Left cardiac atrium (tissue), 4 donors: ENCODE data around the gene ZNF121. TPM values are rescaled to one million over a fixed set of nuclear protein-coding genes. Genes with fewer than 3 reads are reported as not detected.
A peak's percentile ranks its signal among the peaks of the same experiment; 100 is the strongest.
"Not testable (repeated sequence)": the region's sequence is repeated elsewhere in the genome, so short reads cannot be mapped to it uniquely, and the experiment has no call there.

Experiments
- ATAC-seq, 2 donors: fragments of 200-7000 bp; cut with Tn5 transposase; one replicate each; pipeline ENCODE4 v1.9.1; 2020; ENCODE audit warnings: mild to moderate bottlenecking in 2 of 2, moderate library complexity in 2 of 2
- DNase-seq: peaks from one replicate; pipeline ENCODE4 v3.0.0-alpha.2; 2020
- intact Hi-C, 2 donors: fragments of 100-400 bp; cut with DNase I; formaldehyde crosslinking; loops; one replicate each; pipeline versions ENCODE4 v1.14.1 to v1.15.1; 2022 to 2023
- long read RNA-seq: library from polyadenylated mRNA; unstranded; transcript quantifications from one replicate; pipeline ENCODE4 v2.0.0, GENCODE V29; 2021
- total RNA-seq, 2 donors: library from RNA; stranded (reverse); fragmentation: NEBNext Ultra II Directional; extraction: Animal tissue kit (Norgen Biotek cat#: 25700); gene quantifications; one replicate each; pipeline ENCODE4 v1.2.1, GENCODE V29; 2021
- donor health status: DM: no; HTN: yes; CAD: no.
- donor health status: DM: no; HTN: yes; CAD: no; lungs with severe emphysema.
- donor health status: DM: yes; HTN: yes; CAD: no.
- donor health status: Dilated cardiomyopathy.

The ZNF121 gene
- total RNA-seq: 10 to 100 TPM; 14.7 to 23.0 TPM
- long read RNA-seq: 0 reads

GRCh38 chr19:9584073-9584833 lies at the start of gene ZNF121:
ZNF121 (minus strand) TSS chr19:9584504; CDS start chr19:9568097, 16,407 bp downstream.
- intact Hi-C loops: no loop called here
- ATAC-seq: peak; percentile 97 to 98
- DNase-seq: peak; percentile 91

DNA sequence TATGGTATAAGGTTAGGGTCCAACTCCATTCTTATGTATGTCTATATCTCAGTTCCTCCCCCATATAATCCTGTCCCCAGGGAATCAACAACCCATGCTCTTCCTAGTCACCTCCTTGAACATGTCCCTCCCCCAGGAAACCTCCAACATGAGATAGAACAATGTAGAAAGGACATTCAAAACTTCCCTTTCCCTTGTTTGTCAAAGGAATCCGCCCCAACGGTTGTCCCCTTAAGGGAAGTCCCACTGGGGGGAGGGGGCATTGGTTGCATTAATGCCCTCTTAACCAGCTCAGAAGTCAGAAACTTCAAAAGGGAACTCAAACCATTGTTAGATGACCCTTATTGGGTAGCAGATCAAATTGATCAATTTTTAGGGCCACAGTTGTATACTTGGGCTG lies 43.6 kb upstream of the ZNF121 start:
- DNase-seq (no peak), ATAC-seq (no peak)
- intact Hi-C loops: loop anchor here in 1 of 2 donors (2.0 kb wide), 1 partner anchor 169 kb away; no protein-coding TSS in a partner anchor

GRCh38 chr19:9622531-9622930 lies 38.2 kb upstream of the ZNF121 start:
- no peak for DNase-seq
- no peak for ATAC-seq
- intact Hi-C loops: loop anchor here in 1 of 2 donors (5.0 kb wide), 1 partner anchor 170 kb away; no protein-coding TSS in a partner anchor

DNA sequence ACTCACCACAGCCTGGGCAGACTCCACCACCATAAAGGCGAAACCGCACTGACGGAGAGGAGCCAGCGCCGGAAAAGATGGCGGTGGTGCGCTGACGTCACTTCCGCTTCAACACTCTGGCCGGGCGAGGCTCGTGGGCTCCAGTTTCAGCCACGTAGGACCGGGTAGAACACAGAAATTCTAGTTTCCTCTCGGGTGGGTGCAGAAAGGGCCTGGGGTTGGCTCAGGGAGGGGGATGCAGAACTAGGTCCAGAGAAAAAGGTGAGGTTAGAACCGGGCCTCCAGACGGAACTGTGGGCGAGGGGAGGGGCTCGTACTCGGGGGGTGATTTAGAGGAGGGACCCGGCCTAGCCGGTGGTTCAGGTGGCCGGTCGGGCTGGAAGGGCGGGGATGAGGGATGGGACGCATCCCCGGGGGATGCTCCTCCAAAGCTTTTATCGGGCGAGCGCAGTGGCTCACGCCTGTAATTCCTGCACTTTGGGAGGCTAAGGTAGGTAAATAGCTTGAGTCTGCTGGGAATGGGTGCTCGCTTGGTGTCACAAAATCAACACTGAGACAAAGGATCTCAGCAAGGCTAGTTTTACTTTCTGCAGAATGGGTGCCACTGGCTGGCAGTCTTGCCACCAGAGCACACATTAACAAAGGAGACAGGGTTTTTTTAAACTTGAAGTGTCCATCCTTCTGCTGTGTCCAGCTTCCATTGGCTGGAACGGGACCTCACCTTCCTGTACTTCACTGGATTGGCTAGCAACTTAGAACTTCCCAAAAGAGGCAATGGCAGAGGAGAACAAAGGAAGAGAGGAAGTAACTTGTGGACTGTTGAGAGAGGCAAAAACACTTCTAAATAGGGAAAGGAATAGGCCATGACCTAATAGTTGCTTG lies 37.1 kb upstream of the ZNF121 start, which contains the start of gene ZNF561:
Gene ZNF561, minus strand, starts transcription at position 77 of the 882 bp plus-strand sequence. CDS start 1,776 bp downstream, outside the sequence.
- peak; percentile 96 to 97 for ATAC-seq
- intact Hi-C loops: loop anchor here in 1 of 2 donors (5.0 kb wide), 1 partner anchor 171 kb away; no protein-coding TSS in a partner anchor
- peak; percentile 91 for DNase-seq

GRCh38 chr19:9620842-9621155 lies 36.5 kb upstream of the ZNF121 start:
- intact Hi-C loops: loop anchor here in 1 of 2 donors (5.0 kb wide), 1 partner anchor 172 kb away; no protein-coding TSS in a partner anchor
- DNase-seq (no peak), ATAC-seq (no peak)

GRCh38 chr19:9615844-9616243 lies 31.5 kb upstream of the ZNF121 start:
- intact Hi-C loops: no loop called here
- ATAC-seq (no peak), DNase-seq (no peak)

DNA sequence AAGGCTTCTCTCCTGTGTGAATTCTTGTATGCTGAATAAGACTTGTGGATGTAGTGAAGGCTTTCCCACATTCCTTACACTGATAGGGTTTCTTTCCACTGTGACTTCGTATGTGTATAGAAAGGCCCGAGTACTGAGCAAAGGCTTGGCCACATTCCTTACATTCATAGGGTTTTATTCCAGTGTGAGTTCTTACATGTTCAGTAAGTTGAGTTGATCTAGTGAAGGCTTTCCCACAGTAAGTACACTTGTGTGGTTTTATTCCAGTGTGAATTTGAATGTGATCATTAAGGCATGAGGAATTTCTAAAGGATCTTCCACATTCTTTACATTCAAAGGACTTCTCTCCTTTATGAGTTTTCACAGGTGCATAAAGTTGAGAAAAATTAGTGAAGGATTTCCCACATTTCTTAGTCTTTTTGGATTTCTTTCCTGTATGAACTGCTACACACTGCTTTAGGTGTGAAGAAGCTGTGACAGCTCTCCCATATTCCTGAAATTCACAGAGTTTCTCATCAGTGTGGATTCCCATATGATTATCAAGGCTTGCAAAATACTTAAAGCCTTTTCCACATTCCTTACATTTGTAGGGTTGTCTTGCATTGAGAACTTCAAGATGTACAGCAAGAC lies 26.3 kb upstream of the ZNF121 start:
- no peak for ATAC-seq
- intact Hi-C loops: no loop called here
- DNase-seq: no peak

DNA sequence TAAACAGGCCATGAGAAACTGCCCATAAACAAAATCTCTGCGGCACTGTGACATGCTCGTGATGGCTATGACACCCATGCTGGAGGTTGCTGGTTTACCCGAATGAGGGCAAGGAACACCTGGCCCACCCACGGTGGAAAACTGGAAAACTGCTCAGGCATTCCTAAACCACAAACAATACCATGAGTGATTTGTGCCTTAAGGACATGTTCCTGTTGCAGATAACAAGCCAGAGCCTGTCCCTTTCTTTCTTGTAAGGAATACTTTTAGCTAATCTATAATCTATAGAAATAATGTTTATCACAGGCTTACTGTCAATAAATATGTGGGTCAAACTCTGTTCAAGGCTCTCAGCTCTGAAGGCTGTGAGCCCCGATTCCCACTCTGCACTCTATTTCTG lies 24.6 kb upstream of the ZNF121 start:
- intact Hi-C loops: no loop called here
- no peak for ATAC-seq

GRCh38 chr19:9597027-9597426 lies 12.7 kb upstream of the ZNF121 start:
- ATAC-seq (peak in 1 of 2 donors; percentile 40), DNase-seq (no peak)
- intact Hi-C loops: no loop called here

More for the DNA sequence above, 24.6 kb upstream of the ZNF121 start:
- DNase-seq: no peak

- intact Hi-C loops: no loop called here
- peak in 1 of 2 donors; percentile 36 for ATAC-seq
- peak; percentile 61 for DNase-seq
These were observed 2.5 kb upstream of the ZNF121 start for GRCh38 chr19:9586764-9587163.

- ATAC-seq, DNase-seq, intact Hi-C loops: not testable (repeated sequence)
These were observed 2.1 kb downstream of the ZNF121 start for GRCh38 chr19:9582081-9582725.

GRCh38 chr19:9580728-9581127 lies 3.6 kb downstream of the ZNF121 start:
- ATAC-seq (no peak), DNase-seq (no peak)
- intact Hi-C loops: no loop called here

GRCh38 chr19:9570255-9570654 lies 14.0 kb downstream of the ZNF121 start:
- intact Hi-C loops: no loop called here
- ATAC-seq (no peak), DNase-seq (no peak)

- intact Hi-C loops: no loop called here
- ATAC-seq (no peak), DNase-seq (no peak)
These were observed 17.6 kb downstream of the ZNF121 start for GRCh38 chr19:9566729-9567128.

DNA sequence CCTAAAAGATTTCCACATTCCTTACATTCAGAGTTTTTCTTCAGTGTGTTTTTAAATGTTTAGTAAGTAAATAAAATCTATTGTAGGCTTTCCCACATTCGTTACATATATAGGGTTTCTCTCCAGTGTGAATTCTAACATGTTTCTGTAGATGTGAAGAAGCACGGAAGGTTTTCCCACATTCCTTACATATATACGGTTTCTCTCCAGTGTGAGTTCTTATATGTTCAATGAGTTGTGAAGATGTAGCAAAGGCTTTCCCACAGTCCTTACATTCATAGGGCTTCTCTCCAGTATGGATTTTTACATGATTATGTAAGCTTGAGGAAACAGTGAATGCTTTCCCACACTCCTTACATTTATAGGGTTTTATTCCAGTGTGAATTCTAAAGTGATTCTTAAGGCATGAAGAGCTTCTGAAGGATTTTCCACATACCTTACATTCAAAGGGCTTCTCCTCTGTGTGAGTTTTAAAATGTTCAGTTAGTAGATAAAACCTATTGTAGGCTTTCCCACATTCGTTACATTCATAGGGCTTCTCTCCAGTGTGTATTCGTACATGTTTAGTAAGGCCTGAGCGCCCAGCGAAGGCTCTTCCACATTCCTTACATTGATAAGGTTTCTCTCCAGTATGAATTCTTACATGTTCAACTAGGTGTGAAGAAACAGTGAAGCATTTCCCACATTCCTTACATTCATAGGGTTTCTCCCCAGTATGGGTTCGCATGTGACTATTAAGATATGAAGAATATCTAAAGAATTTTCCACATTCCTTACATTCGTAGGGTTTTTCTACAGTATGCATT lies 18.2 kb downstream of the ZNF121 start:
- no peak for ATAC-seq

GRCh38 chr19:9552536-9553274 lies 31.6 kb downstream of the ZNF121 start:
- no peak for DNase-seq
- intact Hi-C loops: no loop called here
- ATAC-seq: no peak

More for the DNA sequence above, 18.2 kb downstream of the ZNF121 start:
- intact Hi-C loops: no loop called here
- no peak for DNase-seq

DNA sequence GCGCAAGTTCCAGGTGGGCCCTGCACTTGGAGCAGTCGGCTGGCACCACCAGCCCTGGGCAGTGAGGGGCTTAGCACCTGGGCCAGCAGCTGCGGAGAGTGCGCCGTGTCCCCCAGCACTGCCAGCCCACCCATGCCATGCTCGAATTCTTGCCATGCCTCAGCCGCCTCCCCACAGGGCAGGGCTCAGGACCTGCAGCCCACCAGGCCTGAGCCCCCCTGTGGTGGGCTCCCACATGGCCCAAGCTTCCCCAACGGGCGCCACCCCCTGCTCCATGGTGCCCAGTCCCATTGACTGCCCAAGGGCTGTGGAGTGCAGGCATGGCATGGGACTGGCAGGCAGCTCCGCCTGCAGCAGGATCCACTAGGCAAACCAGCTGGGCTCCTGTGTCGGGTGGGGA lies 36.4 kb downstream of the ZNF121 start:
- no peak for DNase-seq
- ATAC-seq: no peak
- intact Hi-C loops: no loop called here
